GM18870 (cell line): ENCODE results near the gene PCBD2.
"Not testable (repeated sequence)": the region's sequence is repeated elsewhere in the genome, so short reads cannot be mapped to it uniquely, and the experiment has no call there.

Experiments
- ATAC-seq: cut with Tn5 transposase; IDR thresholded peaks from one replicate; pipeline ENCODE4 v1.9.1; 2021; ENCODE audit warnings: moderate library complexity; ENCODE audit not compliant: unreplicated experiment

PCBD2 gene

GRCh38 chr5:134904610-134905245 is at the start of gene PCBD2:
Gene PCBD2 (plus strand): TSS chr5:134905131. CDS start chr5:134905140, 9 bp downstream.
- ATAC-seq, result peak; percentile 50

DNA sequence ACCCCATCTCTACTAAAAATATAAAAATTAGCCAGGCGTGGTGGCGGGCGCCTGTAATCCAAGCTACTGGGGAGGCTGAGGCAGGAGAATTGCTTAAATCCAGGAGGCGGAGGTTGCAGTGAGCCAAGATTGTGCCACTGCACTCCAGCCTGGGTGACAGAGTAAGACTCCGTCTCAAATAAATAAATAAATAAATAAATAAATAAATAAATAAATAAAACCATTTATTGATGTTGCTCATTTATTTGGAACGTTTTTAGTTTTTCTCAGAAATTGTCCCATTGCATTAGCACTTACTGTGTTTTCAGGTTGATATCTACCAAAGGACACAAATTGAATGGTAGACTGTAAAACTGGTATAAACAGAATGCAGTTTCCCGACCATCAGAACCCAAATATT is 48.5 kb upstream of the PCBD2 start:
- not testable (repeated sequence) for ATAC-seq

DNA sequence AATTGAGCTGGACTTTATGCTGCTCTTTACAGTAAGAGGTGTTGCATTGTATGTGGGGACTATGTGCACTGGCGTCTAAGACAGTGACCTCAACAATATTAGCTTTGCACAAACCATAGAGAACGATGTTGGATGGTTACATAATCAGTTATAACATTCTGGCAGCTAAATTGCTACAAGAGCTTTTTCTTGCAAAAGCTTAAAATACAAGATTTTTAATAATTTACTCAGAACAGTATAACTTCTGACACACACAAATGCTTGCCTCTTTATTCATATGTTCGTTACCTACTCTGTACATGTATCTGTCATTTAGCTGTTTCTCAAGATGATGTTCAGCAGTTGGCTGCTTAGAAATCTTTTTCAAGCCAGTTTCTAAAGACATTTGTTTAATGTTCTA is 47.5 kb upstream of the PCBD2 start:
- no peak for ATAC-seq

- ATAC-seq, result no peak
Measured at GRCh38 chr5:134864707-134865106, 40.2 kb upstream of the PCBD2 start.

GRCh38 chr5:134873494-134873893 is 31.4 kb upstream of the PCBD2 start:
- ATAC-seq, result no peak

- no peak for ATAC-seq
Measured at GRCh38 chr5:134873987-134874830, 30.7 kb upstream of the PCBD2 start, which contains the start of gene TXNDC15. Gene TXNDC15 (plus strand): TSS chr5:134874371. CDS start chr5:134874428, 57 bp downstream.

- ATAC-seq, result no peak
Measured at GRCh38 chr5:134874831-134875655, 29.9 kb upstream of the PCBD2 start.

GRCh38 chr5:134877159-134877558 is 27.8 kb upstream of the PCBD2 start:
- ATAC-seq, result peak; percentile 45

DNA sequence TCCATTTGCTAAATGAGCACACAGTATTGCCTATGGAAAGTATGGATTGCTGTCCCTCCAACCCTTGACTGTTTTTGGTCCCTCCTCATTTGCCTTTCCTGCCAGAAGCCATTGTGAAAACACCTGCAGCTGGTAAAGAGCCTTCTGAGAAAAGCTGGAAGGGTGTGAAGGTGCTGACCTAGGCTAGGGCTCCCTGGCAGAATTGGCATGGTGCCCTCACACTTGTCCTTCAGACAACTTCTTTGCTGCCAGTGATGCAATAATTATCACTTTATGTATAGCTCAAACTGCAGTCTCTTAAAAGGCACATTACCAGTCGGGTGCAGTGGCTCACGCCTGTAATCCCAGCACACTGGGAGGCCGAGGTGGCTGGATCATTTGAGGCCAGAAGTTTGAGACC is 26.5 kb upstream of the PCBD2 start:
- ATAC-seq, result no peak

GRCh38 chr5:134879456-134879855 is 25.5 kb upstream of the PCBD2 start:
- no peak for ATAC-seq

DNA sequence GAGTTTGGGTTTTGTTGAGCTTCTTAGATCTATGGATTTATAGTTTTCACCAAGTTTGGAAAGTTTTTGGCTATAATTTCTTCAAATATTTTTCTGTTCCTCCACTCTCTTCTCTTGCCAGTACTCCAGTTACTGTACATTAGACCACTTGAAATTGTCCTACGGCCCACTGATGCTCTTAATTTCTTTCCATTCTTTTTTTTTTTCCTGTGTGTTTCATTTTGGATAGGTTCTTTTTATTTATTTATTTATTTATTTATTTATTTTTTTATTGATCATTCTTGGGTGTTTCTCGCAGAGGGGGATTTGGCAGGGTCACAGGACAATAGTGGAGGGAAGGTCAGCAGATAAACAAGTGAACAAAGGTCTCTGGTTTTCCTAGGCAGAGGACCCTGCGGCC is 24.0 kb upstream of the PCBD2 start:
- not testable (repeated sequence) for ATAC-seq

DNA sequence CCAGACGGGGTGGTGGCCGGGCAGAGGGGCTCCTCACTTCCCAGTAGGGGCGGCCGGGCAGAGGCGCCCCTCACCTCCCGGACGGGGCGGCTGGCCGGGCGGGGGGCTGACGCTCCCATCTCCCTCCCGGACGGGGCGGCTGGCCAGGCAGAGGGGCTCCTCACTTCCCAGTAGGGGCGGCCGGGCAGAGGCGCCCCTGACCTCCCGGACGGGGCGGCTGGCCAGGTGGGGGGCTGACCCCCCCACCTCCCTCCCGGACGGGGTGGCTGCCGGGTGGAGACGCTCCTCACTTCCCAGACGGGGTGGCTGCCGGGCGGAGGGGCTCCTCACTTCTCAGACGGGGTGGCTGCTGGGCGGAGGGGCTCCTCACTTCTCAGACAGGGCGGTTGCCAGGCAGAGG is 23.2 kb upstream of the PCBD2 start:
- not testable (repeated sequence) for ATAC-seq

DNA sequence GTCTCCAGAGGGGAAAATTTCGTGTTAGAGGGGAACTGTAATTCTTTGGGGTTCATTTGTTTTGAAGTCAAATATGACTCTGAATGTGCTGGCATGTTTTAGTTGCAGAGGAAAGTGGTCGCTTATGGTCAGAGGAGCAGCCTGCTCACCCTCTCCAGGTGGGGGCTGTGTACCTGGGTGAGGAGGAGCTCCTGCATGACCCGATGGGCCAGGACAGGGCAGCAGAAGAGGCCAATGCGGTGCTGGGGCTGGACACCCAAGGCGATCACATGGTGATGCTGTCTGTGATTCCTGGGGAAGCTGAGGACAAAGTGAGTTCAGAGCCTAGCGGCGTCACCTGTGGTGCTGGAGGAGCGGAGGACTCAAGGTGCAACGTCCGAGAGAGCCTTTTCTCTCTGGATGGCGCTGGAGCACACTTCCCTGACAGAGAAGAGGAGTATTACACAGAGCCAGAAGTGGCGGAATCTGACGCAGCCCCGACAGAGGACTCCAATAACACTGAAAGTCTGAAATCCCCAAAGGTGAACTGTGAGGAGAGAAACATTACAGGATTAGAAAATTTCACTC is 17.3 kb upstream of the PCBD2 start:
- ATAC-seq, result no peak

- no peak for ATAC-seq
Measured at GRCh38 chr5:134889335-134889734, 15.6 kb upstream of the PCBD2 start.

GRCh38 chr5:134891473-134891872 is 13.5 kb upstream of the PCBD2 start:
- no peak for ATAC-seq

GRCh38 chr5:134892282-134892681 is 12.6 kb upstream of the PCBD2 start:
- ATAC-seq, result no peak

DNA sequence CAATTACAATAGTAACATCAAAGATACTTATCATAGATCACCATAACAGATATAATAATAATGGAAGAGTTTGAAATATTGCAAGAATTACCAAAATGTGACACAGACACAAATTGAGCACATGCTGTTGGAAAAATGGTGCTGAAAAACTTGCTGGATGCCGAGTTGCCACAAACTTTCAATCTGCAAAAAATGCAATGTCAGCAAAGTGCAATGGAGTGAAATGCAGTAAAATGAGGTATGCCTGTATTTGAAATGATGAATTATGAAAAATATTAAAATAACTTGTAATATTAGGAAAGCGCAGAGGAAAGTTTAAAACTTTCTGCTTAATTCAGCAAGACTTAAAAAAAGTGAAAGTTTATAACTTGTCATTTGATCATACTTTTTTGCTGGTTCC is 12.0 kb upstream of the PCBD2 start:
- ATAC-seq, result no peak

GRCh38 chr5:134893748-134894505 is 11.0 kb upstream of the PCBD2 start:
- ATAC-seq, result no peak

GRCh38 chr5:134902071-134902801 is 2.7 kb upstream of the PCBD2 start:
- peak; percentile 26 for ATAC-seq
